ENCODE measurements around the gene BCL10.
"Not testable (repeated sequence)": the region's sequence is repeated elsewhere in the genome, so short reads cannot be mapped to it uniquely, and the experiment has no call there.

The BCL10 gene

GRCh38 chr1:85264150-85264549 lies 12.3 kb downstream of the BCL10 start:
- DNase-seq (ENCODE audit: low read depth in 2 of 2): no peak

- no peak for DNase-seq (ENCODE audit: low read depth in 2 of 2)
Observed at GRCh38 chr1:85262985-85263384, 13.4 kb downstream of the BCL10 start.

GRCh38 chr1:85259912-85260274 lies 16.5 kb downstream of the BCL10 start:
- no peak for DNase-seq (ENCODE audit: low read depth in 2 of 2)

- DNase-seq (ENCODE audit: low read depth in 2 of 2): peak; percentile 91 to 97
Observed at GRCh38 chr1:85259118-85259911, 17.1 kb downstream of the BCL10 start, which contains the start of gene C1orf52. C1orf52 (minus strand) TSS chr1:85259662; CDS start chr1:85259633, 29 bp downstream.

GRCh38 chr1:85258536-85259117 lies 17.8 kb downstream of the BCL10 start:
- no peak for DNase-seq (ENCODE audit: low read depth in 2 of 2)

GRCh38 chr1:85249042-85249441 lies 27.4 kb downstream of the BCL10 start:
- DNase-seq (ENCODE audit: low read depth in 2 of 2): not testable (repeated sequence)

GRCh38 chr1:85245891-85246290 lies 30.5 kb downstream of the BCL10 start:
- DNase-seq (ENCODE audit: low read depth in 2 of 2): no peak

- DNase-seq (ENCODE audit: low read depth in 2 of 2): no peak
Observed at GRCh38 chr1:85245456-85245855, 31.0 kb downstream of the BCL10 start.

- no peak for DNase-seq (ENCODE audit: low read depth in 2 of 2)
Observed at GRCh38 chr1:85244271-85245061, 32.0 kb downstream of the BCL10 start.

- no peak for DNase-seq (ENCODE audit: low read depth in 2 of 2)
Observed at GRCh38 chr1:85243372-85243771, 33.1 kb downstream of the BCL10 start.

- DNase-seq (ENCODE audit: low read depth in 2 of 2): no peak
Observed at GRCh38 chr1:85240643-85241042, 35.8 kb downstream of the BCL10 start.

- no peak for DNase-seq (ENCODE audit: low read depth in 2 of 2)
Observed at GRCh38 chr1:85240174-85240601, 36.2 kb downstream of the BCL10 start.

GRCh38 chr1:85237613-85238012 lies 38.8 kb downstream of the BCL10 start:
- DNase-seq (ENCODE audit: low read depth in 2 of 2): no peak

- DNase-seq (ENCODE audit: low read depth in 2 of 2): no peak
Observed at GRCh38 chr1:85230305-85230977, 46.0 kb downstream of the BCL10 start.

- no peak for DNase-seq (ENCODE audit: low read depth in 2 of 2)
Observed at GRCh38 chr1:85229574-85230097, 46.8 kb downstream of the BCL10 start.

- no peak for DNase-seq (ENCODE audit: low read depth in 2 of 2)
Observed at GRCh38 chr1:85228972-85229371, 47.5 kb downstream of the BCL10 start.

- DNase-seq (ENCODE audit: low read depth in 2 of 2): no peak
Observed at GRCh38 chr1:85225624-85226380, 50.6 kb downstream of the BCL10 start.

- DNase-seq (ENCODE audit: low read depth in 2 of 2): no peak
Observed at GRCh38 chr1:85224734-85225623, 51.5 kb downstream of the BCL10 start.

GRCh38 chr1:85224295-85224694 lies 52.1 kb downstream of the BCL10 start:
- DNase-seq (ENCODE audit: low read depth in 2 of 2): no peak

- no peak for DNase-seq (ENCODE audit: low read depth in 2 of 2)
Observed at GRCh38 chr1:85223334-85223733, 53.1 kb downstream of the BCL10 start.
